Activated T-cell treated with anti-CD3 and anti-CD28 coated beads for 24 hours (primary cell): ENCODE results near the gene HTR6.

Experiments used
- DNase-seq: peaks from one replicate; pipeline ENCODE4 v3.0.0-alpha.2; 2020; ENCODE audit warnings: low read depth

The HTR6 gene

GRCh38 chr1:19720973-19721372 lies 56.3 kb downstream of the HTR6 start:
- DNase-seq, result no peak

- DNase-seq, result no peak
These were observed 59.2 kb downstream of the HTR6 start for GRCh38 chr1:19723874-19724273.

- DNase-seq, result no peak
These were observed 60.9 kb downstream of the HTR6 start for GRCh38 chr1:19725606-19726005.

- DNase-seq, result no peak
These were observed 63.9 kb downstream of the HTR6 start for GRCh38 chr1:19728413-19729145.

GRCh38 chr1:19730232-19730631 lies 65.6 kb downstream of the HTR6 start:
- DNase-seq, result no peak
